Mesodermal cell (in vitro differentiated cells): ENCODE results near the gene FBLN5.

ENCODE experiments used
- H3K27ac ChIP-seq: 2 replicates; pipeline ENCODE4 v1.7.0; 2013; ENCODE audit warnings: mild to moderate bottlenecking, low read depth, low read length, moderate library complexity; ENCODE audit not compliant: severe bottlenecking
- H3K36me3 ChIP-seq: 2 replicates; pipeline ENCODE4 v1.7.1; 2013; ENCODE audit warnings: mild to moderate bottlenecking, low read length, moderate library complexity; ENCODE audit not compliant: control insufficient read depth, insufficient read depth
- H3K4me1 ChIP-seq: one replicate; pipeline ENCODE4 v1.7.1; 2013; ENCODE audit warnings: mild to moderate bottlenecking, low read length; ENCODE audit not compliant: insufficient read depth, control insufficient read depth, poor library complexity, severe bottlenecking
- H3K4me3 ChIP-seq: 2 replicates; pipeline ENCODE4 v1.7.0; 2013; ENCODE audit warnings: low read length, control low read depth, mild to moderate bottlenecking; ENCODE audit not compliant: insufficient read depth, poor library complexity, severe bottlenecking; ENCODE audit errors: extremely low read depth
- H3K9me3 ChIP-seq: 2 replicates; pipeline ENCODE4 v1.7.1; 2013; ENCODE audit warnings: mild to moderate bottlenecking, low read length, moderate library complexity; ENCODE audit not compliant: control insufficient read depth
- WGBS, 2 experiments: methylation state at CpG; one replicate each; pipeline ENCODE4 v1.1.5; 2013; ENCODE audit warnings: missing lambda C conversion rate in 2 of 2; ENCODE audit not compliant: insufficient coverage in 2 of 2; 5-methylcytosine and 5-hydroxymethylcytosine counted together

FBLN5 gene

DNA sequence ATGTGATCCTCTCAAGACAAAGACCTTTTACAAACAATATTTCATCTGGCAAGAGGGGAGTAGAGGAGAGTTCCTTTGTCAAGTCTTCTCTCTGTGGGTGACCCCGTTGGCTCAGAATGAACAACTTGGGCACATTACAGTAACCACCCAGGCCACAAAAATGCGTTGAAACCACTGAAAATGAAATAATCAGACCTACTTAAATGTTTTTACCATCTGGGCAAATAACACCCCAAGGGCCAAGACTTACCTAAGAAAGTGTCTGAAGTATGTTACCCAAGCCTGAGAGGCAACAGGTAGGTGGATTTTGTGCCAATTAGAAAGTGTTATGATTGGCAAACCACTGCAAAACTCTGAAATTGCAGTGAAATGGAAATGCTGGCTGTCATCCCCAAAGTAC, 81.4 kb downstream of the FBLN5 start:
- 92% methylated on average over 2 of the region's 2 CpGs; no CpG with 5 or more reads in 1 of the 2 experiments for WGBS, 2 experiments
- Histone ChIP-seq H3K4me3 (no peak overlapping the region), H3K9me3 (peaks cover 3% of the 10 kb centered on the region)

DNA sequence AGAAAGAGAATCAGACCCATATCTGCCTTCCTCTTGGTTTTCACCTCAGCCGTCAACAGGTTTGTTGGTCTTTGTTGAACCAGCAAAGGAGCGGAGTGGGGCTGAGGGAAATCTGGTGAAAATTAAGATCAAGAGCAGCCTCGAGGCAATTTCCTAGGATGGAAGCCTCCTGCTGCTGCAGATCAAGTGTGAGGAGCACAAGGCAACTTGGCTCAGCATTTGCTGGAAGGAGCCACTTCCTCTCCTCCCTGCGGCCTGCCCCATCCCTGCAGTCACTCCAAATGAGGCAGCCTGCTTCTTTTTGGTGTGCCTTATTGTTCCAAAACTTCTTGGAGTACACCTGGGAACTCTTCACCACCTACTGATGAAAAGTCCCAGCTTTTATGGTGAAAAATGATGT, 85.1 kb downstream of the FBLN5 start:
- H3K36me3 ChIP-seq, result no peaks in the 10 kb centered on the region
- 76 to 84% methylated on average over 3 to 4 of the region's 4 CpGs for WGBS, 2 experiments
- peaks cover 5% of the 10 kb centered on the region for H3K4me1 ChIP-seq
- H3K4me3 ChIP-seq, result no peak overlapping the region
- H3K9me3 ChIP-seq, result no peaks in the 10 kb centered on the region
- H3K27ac ChIP-seq, result no peak overlapping the region

More for the DNA sequence above, 81.4 kb downstream of the FBLN5 start:
- no peak overlapping the region for H3K27ac ChIP-seq
- peaks cover 17% of the 10 kb centered on the region for H3K4me1 ChIP-seq
- no peaks in the 10 kb centered on the region for H3K36me3 ChIP-seq

DNA sequence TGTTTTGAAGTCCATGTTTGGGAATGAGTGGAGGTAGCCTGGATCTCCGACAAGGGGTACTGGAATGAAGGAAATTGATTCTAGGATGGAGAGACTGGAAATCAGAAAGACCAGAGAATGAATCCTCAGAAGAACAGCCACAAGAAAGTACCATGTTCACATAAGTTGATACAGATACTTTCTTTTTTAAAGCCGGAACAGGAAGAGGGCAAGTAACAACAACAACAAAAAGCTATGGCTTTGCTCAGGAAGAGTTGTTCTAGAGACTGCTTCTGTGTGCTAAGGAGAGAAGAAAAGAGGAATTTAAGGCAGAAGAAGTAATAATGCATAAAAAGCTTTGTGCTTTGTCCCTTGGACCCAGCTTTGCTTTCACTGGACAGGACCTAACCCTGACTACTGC, 86.4 kb downstream of the FBLN5 start:
- H3K9me3 ChIP-seq, result no peaks in the 10 kb centered on the region
- no peak overlapping the region for H3K27ac ChIP-seq
- no peaks in the 10 kb centered on the region for H3K36me3 ChIP-seq
- 80 to 90% methylated on average over 1 to 2 of the region's 2 CpGs for WGBS, 2 experiments
- no peak overlapping the region for H3K4me3 ChIP-seq
- H3K4me1 ChIP-seq, result peaks cover 5% of the 10 kb centered on the region

DNA sequence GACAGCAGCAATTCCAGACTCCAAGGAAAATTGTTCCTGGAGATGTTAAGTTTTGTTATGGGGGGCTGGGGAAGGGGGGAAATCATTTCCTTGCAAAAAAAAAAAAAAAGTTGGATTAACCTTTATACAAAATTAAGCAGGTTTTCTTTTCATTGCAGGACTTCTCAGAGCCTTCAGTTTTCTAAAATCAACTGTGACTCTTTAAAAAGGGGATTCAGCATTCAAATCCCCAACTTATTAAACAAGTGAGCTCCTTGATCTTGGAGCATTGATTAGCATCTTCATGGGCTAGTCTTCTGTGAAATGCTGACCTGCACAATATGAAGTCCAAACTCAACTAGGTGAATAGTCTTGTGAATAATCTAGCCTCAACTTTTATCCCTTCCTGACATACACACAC, 87.3 kb downstream of the FBLN5 start:
- H3K27ac ChIP-seq, result no peak overlapping the region
- H3K9me3 ChIP-seq, result no peaks in the 10 kb centered on the region
- peaks cover 5% of the 10 kb centered on the region for H3K4me1 ChIP-seq
- no peaks in the 10 kb centered on the region for H3K36me3 ChIP-seq
- no peak overlapping the region for H3K4me3 ChIP-seq

DNA sequence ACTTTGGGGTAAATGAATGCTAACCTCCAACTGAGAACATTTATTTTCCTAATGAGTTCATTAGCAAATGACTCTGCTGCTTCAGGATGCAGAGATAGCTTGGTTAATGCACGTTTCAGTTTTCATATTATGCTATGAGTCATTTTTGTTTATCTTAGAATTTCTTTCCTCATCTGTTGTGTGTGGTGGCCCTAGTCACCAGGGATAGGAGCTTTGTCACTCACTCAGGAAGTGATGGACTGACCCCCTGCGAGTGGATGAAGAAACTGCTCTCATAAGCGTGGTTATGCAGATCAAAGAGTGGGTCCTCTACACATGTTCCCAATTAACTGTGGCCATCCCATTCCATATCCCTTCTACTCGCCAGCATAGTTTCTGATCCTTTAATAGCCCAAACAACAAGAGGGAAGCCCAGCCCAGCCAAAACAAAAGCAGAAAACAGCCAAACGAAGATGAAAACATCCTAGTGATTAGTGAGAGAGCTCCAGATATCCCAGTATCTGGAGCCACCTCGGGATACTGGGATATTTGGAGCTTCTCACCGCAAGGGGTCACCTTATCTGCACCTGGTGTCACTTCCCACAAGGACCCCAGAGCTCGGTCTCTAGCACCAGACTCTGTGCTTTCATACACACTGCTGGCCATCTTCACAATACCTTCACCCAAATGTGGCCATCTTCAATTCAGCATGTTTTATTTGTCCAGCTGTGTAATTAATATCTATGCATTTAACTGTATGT, 88.8 kb downstream of the FBLN5 start:
- Histone ChIP-seq H3K4me1 (peaks cover 5% of the 10 kb centered on the region), H3K4me3 (no peak overlapping the region), H3K9me3 (no peaks in the 10 kb centered on the region), H3K36me3 (no peaks in the 10 kb centered on the region), H3K27ac (no peak overlapping the region)
- 65 to 76% methylated on average over 3 to 4 of the region's 8 CpGs for WGBS, 2 experiments

DNA sequence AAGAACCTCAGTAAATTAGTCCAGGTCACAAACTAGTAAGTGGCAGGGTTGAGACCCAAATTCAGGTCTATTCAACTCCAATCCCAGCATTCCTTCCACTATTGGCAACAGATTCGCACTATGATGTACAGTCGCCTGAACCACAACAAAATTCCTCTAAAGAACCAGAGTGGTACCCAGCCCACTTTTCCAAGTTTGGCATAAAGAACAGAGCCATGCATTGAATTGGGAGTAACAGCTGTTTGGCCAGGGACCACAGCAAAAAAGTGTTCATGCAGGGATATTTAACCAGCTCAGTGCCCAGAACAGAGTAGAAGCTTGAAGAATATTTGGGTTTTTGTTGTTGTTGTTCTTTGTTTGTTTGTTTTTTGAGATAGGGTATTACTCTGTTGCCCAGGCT, 89.9 kb downstream of the FBLN5 start:
- no peak overlapping the region for H3K27ac ChIP-seq
- no peak overlapping the region for H3K4me3 ChIP-seq
- 100% methylated on average over 1 of the region's 2 CpGs; no CpG with 5 or more reads in 1 of the 2 experiments for WGBS, 2 experiments
- no peaks in the 10 kb centered on the region for H3K36me3 ChIP-seq
- no peaks in the 10 kb centered on the region for H3K9me3 ChIP-seq
- no peaks in the 10 kb centered on the region for H3K4me1 ChIP-seq

DNA sequence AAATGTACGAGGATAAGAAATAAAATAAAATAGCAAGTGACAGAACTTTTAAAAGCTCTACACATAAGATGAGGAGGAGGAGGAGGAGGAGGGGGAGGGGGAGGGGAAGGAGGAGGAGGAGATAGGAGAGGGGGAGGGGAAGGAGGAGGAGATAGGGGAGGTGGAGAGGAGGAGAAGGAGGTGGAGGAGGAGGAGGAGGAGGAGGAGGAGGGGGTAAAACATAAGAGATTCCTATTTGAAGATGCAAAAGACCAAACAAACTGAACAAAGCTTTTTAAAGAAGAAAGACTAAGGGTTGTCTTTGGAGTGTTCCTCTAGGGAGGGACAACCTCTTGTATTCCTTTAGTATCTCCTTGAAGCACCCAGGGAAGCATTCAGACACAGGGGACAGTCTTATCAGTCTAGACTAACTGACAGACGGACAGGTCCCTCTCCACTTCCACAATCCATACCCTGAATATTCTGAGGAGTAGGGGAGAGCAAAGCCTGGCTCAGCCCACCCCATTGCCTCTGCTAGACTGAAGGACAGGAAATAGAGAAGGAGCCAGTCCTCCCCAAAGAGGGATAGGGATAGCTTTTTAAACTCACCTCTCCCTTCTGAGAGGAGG, 93.1 kb downstream of the FBLN5 start:
- WGBS, 2 experiments, result no CpG with 5 or more reads among the region's 2 CpGs
- H3K27ac ChIP-seq, result no peak overlapping the region
- no peaks in the 10 kb centered on the region for H3K36me3 ChIP-seq
- no peaks in the 10 kb centered on the region for H3K4me1 ChIP-seq
- no peak overlapping the region for H3K4me3 ChIP-seq
- H3K9me3 ChIP-seq, result no peaks in the 10 kb centered on the region

DNA sequence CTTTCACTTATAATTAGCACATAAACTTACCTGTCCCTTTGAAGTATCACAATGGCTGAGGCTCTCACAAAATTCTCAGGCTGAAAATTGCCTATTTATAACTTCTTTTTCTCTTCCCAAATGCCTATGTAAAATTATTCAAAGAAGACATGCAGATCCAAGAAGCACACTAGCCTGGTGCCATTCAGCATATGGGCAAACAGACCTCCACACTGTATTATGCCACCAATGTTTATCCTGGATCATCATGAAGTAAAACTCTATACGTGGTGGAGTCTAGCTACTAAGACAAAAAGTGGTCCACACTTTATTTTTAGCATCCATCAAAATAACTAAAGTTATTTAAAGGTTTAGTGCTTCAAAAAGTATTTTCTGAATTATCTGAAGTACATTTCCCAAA, 95.9 kb downstream of the FBLN5 start:
- Histone ChIP-seq H3K4me3 (no peak overlapping the region), H3K36me3 (no peaks in the 10 kb centered on the region), H3K27ac (no peak overlapping the region), H3K4me1 (no peaks in the 10 kb centered on the region), H3K9me3 (no peaks in the 10 kb centered on the region)
- WGBS, 2 experiments, result no CpG with 5 or more reads among the region's 1 CpG

DNA sequence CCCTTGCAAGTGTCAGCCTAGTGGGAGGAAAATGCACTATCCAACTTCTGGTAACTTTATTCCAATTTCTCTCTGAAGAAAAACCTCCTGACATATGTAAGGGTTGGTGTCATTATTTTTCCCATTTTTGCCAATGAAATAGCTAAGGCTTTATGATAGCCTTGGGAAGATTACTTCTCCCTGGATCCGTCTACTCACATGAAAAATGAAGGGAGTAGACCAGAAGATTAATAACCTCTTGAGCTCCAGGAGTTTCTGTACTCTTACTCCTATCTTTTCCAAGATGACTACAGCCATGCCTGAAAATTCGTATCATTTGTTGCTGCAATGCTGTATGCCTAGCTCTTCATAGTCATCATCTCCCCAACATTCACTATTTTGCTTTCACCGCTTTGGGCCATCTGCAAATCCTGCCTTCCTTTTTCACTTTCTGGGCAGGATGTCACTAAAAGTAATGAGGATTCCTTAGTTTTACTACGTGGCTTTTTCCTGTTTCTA, 98.9 kb downstream of the FBLN5 start:
- H3K27ac ChIP-seq, result no peak overlapping the region

DNA sequence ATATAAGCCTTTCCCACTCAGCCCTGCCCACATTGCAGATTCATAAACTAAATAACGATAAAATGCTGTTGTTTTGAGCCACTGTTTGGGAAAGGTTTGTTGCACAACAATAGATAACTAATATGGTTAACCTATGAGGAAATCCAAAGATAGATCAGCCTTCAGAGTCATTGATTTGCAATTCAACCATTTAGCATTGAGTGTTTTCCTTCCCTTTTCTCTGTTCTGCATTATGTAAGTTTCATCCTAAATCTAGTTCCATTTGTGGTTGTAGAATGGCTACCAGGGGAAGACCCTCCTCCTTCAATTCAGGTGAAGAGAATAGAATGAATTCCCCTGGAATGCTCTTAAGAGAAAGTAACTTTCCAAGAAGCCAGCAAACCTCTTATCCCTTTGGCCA, 99.8 kb downstream of the FBLN5 start:
- WGBS, 2 experiments, result 83% methylated on average over 1 of the region's 1 CpG; no CpG with 5 or more reads in 1 of the 2 experiments
- Histone ChIP-seq H3K4me1 (no peaks in the 10 kb centered on the region), H3K9me3 (no peaks in the 10 kb centered on the region), H3K4me3 (no peak overlapping the region), H3K27ac (no peak overlapping the region), H3K36me3 (no peaks in the 10 kb centered on the region)

More for the DNA sequence above, 98.9 kb downstream of the FBLN5 start:
- Histone ChIP-seq H3K4me3 (no peak overlapping the region), H3K9me3 (no peaks in the 10 kb centered on the region), H3K36me3 (no peaks in the 10 kb centered on the region), H3K4me1 (no peaks in the 10 kb centered on the region)
- 93 to 96% methylated on average over 3 of the region's 4 CpGs for WGBS, 2 experiments

DNA sequence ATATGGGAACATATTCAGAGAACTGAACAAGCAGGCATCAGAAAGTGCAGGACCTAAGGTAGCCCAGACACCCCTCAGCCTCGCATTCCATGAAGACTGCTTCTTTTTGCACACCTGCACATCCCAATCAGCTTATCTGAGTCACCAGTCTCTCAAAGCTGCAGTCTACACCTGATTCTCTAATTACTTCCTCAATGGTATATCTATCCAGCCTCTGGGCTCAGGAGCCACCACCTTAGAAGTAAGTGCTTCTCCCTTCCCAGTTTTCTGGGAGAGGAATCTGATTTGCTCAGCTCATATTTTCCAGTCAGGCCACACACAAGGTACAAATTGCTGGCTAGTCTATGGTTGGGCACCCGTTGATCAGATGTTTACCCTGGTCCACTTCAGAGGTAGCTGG, 101.8 kb downstream of the FBLN5 start:
- Histone ChIP-seq H3K4me1 (no peaks in the 10 kb centered on the region), H3K27ac (no peak overlapping the region), H3K9me3 (no peaks in the 10 kb centered on the region), H3K36me3 (no peaks in the 10 kb centered on the region), H3K4me3 (no peak overlapping the region)
- 82 to 86% methylated on average over 1 of the region's 2 CpGs for WGBS, 2 experiments
